Heart right ventricle (tissue), 16 donors: ENCODE measurements around the gene SPRING1. TPM values are rescaled to one million over a fixed set of nuclear protein-coding genes. Genes with fewer than 3 reads are reported as not detected.

Source experiments
- ATAC-seq, 8 donors: fragments of 200-7000 bp; cut with Tn5 transposase; one replicate each; pipeline ENCODE4 v1.9.1; 2020; ENCODE audit warnings: mild to moderate bottlenecking in 8 of 8, moderate library complexity in 8 of 8, moderate number of reproducible peaks in 1 of 8
- DNase-seq, 2 donors: peaks; one replicate each; pipeline ENCODE4 v3.0.0-alpha.2; 2020
- H3K27ac ChIP-seq, 10 donors: fragments of 200-600 bp; sonication (generic) in 2 of 10; one replicate each; pipeline versions ENCODE4 v1.5.0 to v1.8.0; 2020 to 2022; ENCODE audit warnings: mild to moderate bottlenecking in 3 of 10
- H3K27me3 ChIP-seq, 7 donors: fragments of 200-600 bp; one replicate each; pipeline ENCODE4 v1.8.0; 2021 to 2022; ENCODE audit warnings: mild to moderate bottlenecking in 2 of 7
- H3K36me3 ChIP-seq, 9 donors: fragments of 200-600 bp; sonication (generic) in 1 of 9; one replicate each; pipeline versions ENCODE4 v1.5.0 to v1.8.0; 2020 to 2022; ENCODE audit warnings: mild to moderate bottlenecking in 2 of 9
- H3K4me1 ChIP-seq, 9 donors: fragments of 200-600 bp; sonication (generic) in 1 of 9; one replicate each; pipeline versions ENCODE4 v1.5.0 to v1.8.0; 2020 to 2022; ENCODE audit warnings: mild to moderate bottlenecking in 4 of 9
- H3K4me3 ChIP-seq, 10 donors: fragments of 200-600 bp; sonication (generic) in 2 of 10; one replicate each; pipeline versions ENCODE4 v1.5.0 to v1.8.0; 2020 to 2022; ENCODE audit warnings: mild to moderate bottlenecking in 7 of 10, moderate library complexity in 2 of 10
- H3K9me3 ChIP-seq, 11 donors: fragments of 200-600 bp in 10 of 11; sonication (generic) in 2 of 11; one replicate each; pipeline versions ENCODE4 v1.5.0 to v1.8.0; 2013 to 2022; ENCODE audit warnings: mild to moderate bottlenecking in 2 of 11, control low read depth in 1 of 11, moderate library complexity in 1 of 11
- CTCF ChIP-seq, 9 donors: fragments of 200-600 bp; sonication (generic) in 2 of 9; IDR thresholded peaks; one replicate each; pipeline versions ENCODE4 v1.5.0 to v1.8.0; 2021 to 2022; ENCODE audit warnings: antibody characterized with exemption in 9 of 9, mild to moderate bottlenecking in 5 of 9, moderate library complexity in 1 of 9
- WGBS, 2 donors: extraction: QIAGEN DNeasy Blood & Tissue Kit; methylation state at CpG; one replicate each; pipeline ENCODE4 v1.1.7; 2013; ENCODE audit warnings: inconsistent platforms in 1 of 2; 5-methylcytosine and 5-hydroxymethylcytosine counted together
- intact Hi-C, 10 donors: fragments of 100-400 bp; cut with DNase I; formaldehyde crosslinking; loops; one replicate each; pipeline versions ENCODE4 v1.11.1 to v1.14.2; 2022
- polyA plus RNA-seq, 2 donors: library from polyadenylated mRNA; stranded (reverse); fragments of 200-250 nt; gene quantifications; one replicate each; pipeline ENCODE4 v1.2.3, GENCODE V29; 2013
- total RNA-seq, 10 donors: library from RNA; stranded (reverse); fragmentation: NEBNext Ultra II Directional in 3 of 10; extraction: Animal tissue kit (Norgen Biotek cat#: 25700) in 3 of 10; gene quantifications; one replicate each; pipeline versions ENCODE4 v1.2.1 to v1.2.4, GENCODE V29; 2021 to 2023
- donor health status: Arrhythmogenic right ventricular cardiomyopathy.
- donor health status: ischemic (EF 13 %, LVEDD 7.1; RV severe dilation, severe dysfunction).
- donor health status: healthy with polysubstance abuse.
- donor health status: DM: no; HTN: yes; CAD: no.
- donor health status: DM: no; HTN: no; CAD: no.
- donor health status: ischemic (EF 25% LVEDD 6.9; RV normal size, moderate dysfunction).
- donor health status: ischemic (EF 25% LVEDD 5.7; RV mildly dilated, moderate dysfunction).
- donor health status: healthy.
- donor health status: DM: yes; HTN: yes; CAD: no.
- donor health status: Ischemic cardiomyopathy.
- donor health status: ischemic (EF 35%, LVEDD 5.7; RV mildly dilated, moderate dysfunction).
- donor health status: nonischemic (EF 11% LVEDD 7.7; RV severe dilation, severe dysfunction).
- donor health status: DM: yes; HTN: yes; CAD: no.
- donor health status: PGD.
- donor health status: ischemic (EF 29% LVEDD 5.4; RV normal size, mild dysfunction).
- donor health status: nonischemic (EF 23%, LVEDD 6.1; RV moderate dilation, normal function).

SPRING1 gene
- total and polyA plus RNA-seq, 12 donors: 6.2 to 19.5 (median 10.5) TPM

- ATAC-seq: no peak
- 81 to 88% methylated on average over 3 of the region's 3 CpGs for WGBS, 2 donors
- Histone ChIP-seq H3K4me1 (peaks cover 5 to 32% (median 28%) of the 10 kb centered on the region in 9 donors), H3K36me3 (no peaks in the 10 kb centered on the region), H3K9me3 (no peaks in the 10 kb centered on the region), H3K27ac (no peak overlapping the region), H3K27me3 (peaks cover 0 to 43% (median 33%) of the 10 kb centered on the region in 7 donors), H3K4me3 (no peak overlapping the region)
- TF ChIP-seq CTCF (IDR thresholded peaks at IDR 0.05): no peak
- DNase-seq: no peak
- intact Hi-C loops: loop anchor here in 4 of 10 donors (5.0 to 10.0 kb wide), 7 partner anchors 78 to 678 kb away; partner anchors contain the start of gene MED13L (in 1 of the 4)
Measured at GRCh38 chr12:116692605-116693004, 45.3 kb downstream of the SPRING1 start.

- peaks cover 5 to 34% (median 26%) of the 10 kb centered on the region in 9 donors for H3K4me1 ChIP-seq
- H3K36me3 ChIP-seq: no peaks in the 10 kb centered on the region
- DNase-seq (no peak), ATAC-seq (no peak)
- peaks cover 0 to 43% (median 33%) of the 10 kb centered on the region in 7 donors for H3K27me3 ChIP-seq
- no peaks in the 10 kb centered on the region for H3K9me3 ChIP-seq
- no peak overlapping the region for H3K4me3 ChIP-seq
- intact Hi-C loops: loop anchor here in 4 of 10 donors (5.0 to 10.0 kb wide), 7 partner anchors 77 to 677 kb away; partner anchors contain the start of gene MED13L (in 1 of the 4)
- 86 to 89% methylated on average over 4 of the region's 4 CpGs for WGBS, 2 donors
- H3K27ac ChIP-seq: no peak overlapping the region
- no peak for TF ChIP-seq CTCF (IDR thresholded peaks at IDR 0.05)
Measured at GRCh38 chr12:116691636-116692035, 46.2 kb downstream of the SPRING1 start.

GRCh38 chr12:116691205-116691604 lies 46.7 kb downstream of the SPRING1 start:
- intact Hi-C loops: loop anchor here in 4 of 10 donors (5.0 to 10.0 kb wide), 7 partner anchors 76 to 676 kb away; partner anchors contain the start of gene MED13L (in 1 of the 4)
- no peak for DNase-seq
- 97 to 98% methylated on average over 7 of the region's 7 CpGs for WGBS, 2 donors

More at GRCh38 chr12:116691205-116691604, 46.7 kb downstream of the SPRING1 start:
- no peak for ATAC-seq
- TF ChIP-seq CTCF (IDR thresholded peaks at IDR 0.05): no peak
- H3K9me3 ChIP-seq: no peaks in the 10 kb centered on the region
- H3K36me3 ChIP-seq: no peaks in the 10 kb centered on the region
- H3K27ac ChIP-seq: no peak overlapping the region
- H3K27me3 ChIP-seq: peaks cover 0 to 43% (median 33%) of the 10 kb centered on the region in 7 donors
- H3K4me3 ChIP-seq: no peak overlapping the region
- H3K4me1 ChIP-seq: peaks cover 5 to 34% (median 26%) of the 10 kb centered on the region in 9 donors
